H1 (cell line): ENCODE data around the gene TYMS. TPM values are rescaled to one million over a fixed set of nuclear protein-coding genes. Genes with fewer than 3 reads are reported as not detected.

ENCODE experiments used
- CTCF ChIA-PET: fragments of 300-600 bp; sonication (Branson Sonifier 250); formaldehyde crosslinking; loops from one replicate; lab custom pipeline; 2021; ENCODE audit not compliant: partially characterized antibody; lab: Charles Lee
- POLR2A ChIA-PET: fragments of 300-600 bp; sonication (Branson Sonifier 250); formaldehyde crosslinking; loops from one replicate; lab custom pipeline; 2021; ENCODE audit warnings: inconsistent platforms; ENCODE audit not compliant: partially characterized antibody; lab: Charles Lee
- DNase-seq, 2 experiments: peaks; one replicate each; pipeline versions ENCODE4 v3.0.0 to v3.0.0-alpha.2; 2010 to 2022; ENCODE audit warnings: low spot score in 2 of 2, low read depth in 1 of 2, mixed read lengths in 1 of 2
- FAIRE-seq: peaks from 2 replicates; lab custom pipeline; 2011; peaks lifted over from hg19 to GRCh38; lab: Jason Lieb, UNC
- H2AFZ ChIP-seq: 2 replicates; pipeline ENCODE4 v1.8.1; 2012; ENCODE audit warnings: low read length, inconsistent platforms
- H2AK5ac ChIP-seq: 2 replicates; pipeline ENCODE4 v1.6.1; 2013; ENCODE audit warnings: low read depth, low read length
- H2BK120ac ChIP-seq: replicated peaks from 2 replicates; pipeline ENCODE3; 2013; ENCODE audit warnings: low read depth, low read length, inconsistent platforms
- H2BK12ac ChIP-seq: 2 replicates; pipeline ENCODE4 v1.6.1; 2013; ENCODE audit warnings: low read depth, low read length
- H2BK15ac ChIP-seq: 2 replicates; pipeline ENCODE4 v1.6.1; 2013; ENCODE audit warnings: low read length
- H2BK20ac ChIP-seq: 2 replicates; pipeline ENCODE4 v1.6.1; 2013; ENCODE audit warnings: low read length
- H2BK5ac ChIP-seq: 2 replicates; pipeline ENCODE4 v1.6.1; 2013; ENCODE audit warnings: low read depth, low read length
- H3K14ac ChIP-seq: 2 replicates; pipeline ENCODE4 v1.6.1; 2013; ENCODE audit warnings: inconsistent platforms; ENCODE audit not compliant: insufficient read length
- H3K18ac ChIP-seq: 2 replicates; pipeline ENCODE4 v1.6.1; 2013; ENCODE audit warnings: low read length; ENCODE audit errors: extremely low read depth
- H3K23ac ChIP-seq: 2 replicates; pipeline ENCODE4 v1.6.1; 2013; ENCODE audit warnings: inconsistent platforms; ENCODE audit not compliant: insufficient read length
- H3K23me2 ChIP-seq: 2 replicates; pipeline ENCODE4 v1.6.1; 2013; ENCODE audit warnings: low read depth, low read length
- H3K27ac ChIP-seq: 2 replicates; pipeline ENCODE4 v1.6.1; 2011; ENCODE audit warnings: low read depth, low read length, inconsistent platforms
- H3K27me3 ChIP-seq, 4 experiments: replicated peaks in 1 of 4; 1 replicate in 1 of 4; 2 replicates in 3 of 4; pipeline versions ENCODE4 v1.6.1 to v1.8.1; 2011 to 2013; ENCODE audit warnings: low read length in 3 of 4, mild to moderate bottlenecking in 3 of 4, inconsistent platforms in 2 of 4, mixed read lengths in 2 of 4, moderate library complexity in 1 of 4; ENCODE audit not compliant: control insufficient read depth in 3 of 4, insufficient read depth in 3 of 4; ENCODE audit errors: extremely low read depth in 1 of 4
- H3K36me3 ChIP-seq, 4 experiments: 2 replicates each; pipeline versions ENCODE4 v1.6.1 to v1.8.1; 2011 to 2013; ENCODE audit warnings: mild to moderate bottlenecking in 4 of 4, low read length in 3 of 4, moderate library complexity in 2 of 4, control low read depth in 1 of 4, inconsistent platforms in 1 of 4; ENCODE audit not compliant: insufficient read depth in 4 of 4, control insufficient read depth in 2 of 4
- H3K4ac ChIP-seq: replicated peaks from 2 replicates; pipeline ENCODE3; 2013; ENCODE audit warnings: low read length, low read depth, mixed read lengths, inconsistent platforms; ENCODE audit not compliant: insufficient read length
- H3K4me1 ChIP-seq, 4 experiments: replicated peaks in 1 of 4; 1 replicate in 1 of 4; 2 replicates in 3 of 4; pipeline versions ENCODE4 v1.6.1 to v1.8.1; 2011 to 2013; ENCODE audit warnings: low read length in 3 of 4, inconsistent platforms in 2 of 4, mixed read lengths in 1 of 4; ENCODE audit not compliant: insufficient read depth in 4 of 4, control insufficient read depth in 3 of 4
- H3K4me2 ChIP-seq, 2 experiments: 2 replicates each; pipeline versions ENCODE4 v1.6.1 to v1.8.1; 2011 to 2013; ENCODE audit warnings: low read depth in 2 of 2, low read length in 2 of 2, control low read depth in 1 of 2, inconsistent platforms in 1 of 2, mild to moderate bottlenecking in 1 of 2; ENCODE audit not compliant: insufficient read depth in 1 of 2
- H3K4me3 ChIP-seq, 4 experiments: fragments of 200-600, 300-600 bp in 1 of 4; sonication (generic), shearing (Covaris generic), sonication (Bioruptor Twin) in 1 of 4; 2 replicates each; pipeline versions ENCODE4 v1.5.1 to v1.8.1; 2011 to 2016; ENCODE audit warnings: low read length in 4 of 4, low read depth in 3 of 4, control low read depth in 2 of 4, inconsistent platforms in 2 of 4, mild to moderate bottlenecking in 2 of 4, mixed read lengths in 1 of 4, moderate library complexity in 1 of 4; ENCODE audit not compliant: insufficient read depth in 2 of 4; ENCODE audit errors: extremely low read depth in 1 of 4
- H3K56ac ChIP-seq: replicated peaks from 2 replicates; pipeline ENCODE3; 2013; ENCODE audit warnings: low read depth, mild to moderate bottlenecking, mixed read lengths, low read length, inconsistent platforms; ENCODE audit not compliant: insufficient read length
- H3K79me1 ChIP-seq: 2 replicates; pipeline ENCODE4 v1.6.1; 2013; ENCODE audit warnings: low read depth, low read length, control low read depth
- H3K79me2 ChIP-seq, 2 experiments: 2 replicates each; pipeline versions ENCODE4 v1.6.1 to v1.8.1; 2012 to 2013; ENCODE audit warnings: low read length in 2 of 2, mild to moderate bottlenecking in 2 of 2, inconsistent platforms in 1 of 2; ENCODE audit not compliant: insufficient read depth in 2 of 2, control insufficient read depth in 1 of 2
- H3K9ac ChIP-seq, 4 experiments: replicated peaks in 1 of 4; 1 replicate in 1 of 4; 2 replicates in 3 of 4; pipeline versions ENCODE4 v1.6.1 to v1.8.1; 2011 to 2013; ENCODE audit warnings: low read depth in 3 of 4, low read length in 3 of 4, control low read depth in 2 of 4, mild to moderate bottlenecking in 2 of 4, moderate library complexity in 2 of 4, inconsistent platforms in 1 of 4; ENCODE audit errors: extremely low read depth in 1 of 4
- H3K9me3 ChIP-seq, 2 experiments: 2 replicates each; pipeline versions ENCODE4 v1.6.1 to v1.8.1; 2012 to 2013; ENCODE audit warnings: mild to moderate bottlenecking in 2 of 2, moderate library complexity in 2 of 2, control low read depth in 1 of 2, inconsistent platforms in 1 of 2, low read depth in 1 of 2, low read length in 1 of 2, mixed read lengths in 1 of 2; ENCODE audit not compliant: insufficient read depth in 2 of 2
- H4K20me1 ChIP-seq, 2 experiments: replicated peaks in 1 of 2; 2 replicates each; pipeline versions ENCODE3 to v1.8.1; 2011 to 2013; ENCODE audit warnings: inconsistent platforms in 2 of 2, low read length in 2 of 2, mild to moderate bottlenecking in 1 of 2; ENCODE audit not compliant: insufficient read depth in 2 of 2, control insufficient read depth in 1 of 2
- H4K5ac ChIP-seq: 2 replicates; pipeline ENCODE4 v1.6.1; 2013; ENCODE audit warnings: low read length, low read depth, mixed read lengths, inconsistent platforms; ENCODE audit not compliant: insufficient read length
- H4K8ac ChIP-seq: 2 replicates; pipeline ENCODE4 v1.8.0; 2013; ENCODE audit warnings: mild to moderate bottlenecking, moderate library complexity, low read length, inconsistent platforms; ENCODE audit not compliant: insufficient read depth; ENCODE audit errors: extremely low read depth
- H4K91ac ChIP-seq: replicated peaks from 2 replicates; pipeline ENCODE3; 2013; ENCODE audit warnings: low read length, mixed read lengths, inconsistent platforms; ENCODE audit not compliant: insufficient read length
- E2F6 ChIP-seq: IDR thresholded peaks from 2 replicates; pipeline ENCODE4 v1.6.1; 2012; ENCODE audit warnings: inconsistent platforms
- WGBS, 2 experiments: shearing (Covaris generic) in 1 of 2; methylation state at CpG; one replicate each; pipeline versions ENCODE4 v1.1.6 to v1.1.7; 2013 to 2015; ENCODE audit warnings: low lambda C conversion rate in 2 of 2, mixed read lengths in 2 of 2, inconsistent platforms in 1 of 2, low coverage in 1 of 2, missing lambda C conversion rate in 1 of 2; ENCODE audit not compliant: insufficient replicate concordance in 2 of 2, insufficient coverage in 1 of 2, insufficient read length in 1 of 2; ENCODE audit errors: extremely low coverage in 1 of 2, missing lambda C conversion rate in 1 of 2; 5-methylcytosine and 5-hydroxymethylcytosine counted together
- polyA plus RNA-seq, 7 experiments: library from polyadenylated mRNA; depleted of rRNA in 3 of 7; stranded (reverse) in 5 of 7; unstranded in 2 of 7; fragments of >200 nt in 5 of 7; fragments of 200-250 nt in 2 of 7; gene quantifications; 1 replicate in 5 of 7; 2 replicates in 1 of 7; 4 replicates in 1 of 7; pipeline versions ENCODE4 v1.2.1 to v1.2.3, GENCODE V29; 2011 to 2013; ENCODE audit warnings: missing spikeins in 2 of 7, mixed read lengths in 2 of 7
- total RNA-seq: library from RNA; stranded (reverse); fragmentation: NEBNext Ultra II Directional; extraction: Animal tissue kit (Norgen Biotek cat#: 25700); gene quantifications from 2 replicates; pipeline ENCODE4 v1.2.1, GENCODE V29; 2021

The TYMS gene
- total and polyA plus RNA-seq, 2 of the 8 experiments (the other 6 are each of a cell fraction or from before 2014, with no cell fraction given) = 91.9 to 110 TPM

DNA sequence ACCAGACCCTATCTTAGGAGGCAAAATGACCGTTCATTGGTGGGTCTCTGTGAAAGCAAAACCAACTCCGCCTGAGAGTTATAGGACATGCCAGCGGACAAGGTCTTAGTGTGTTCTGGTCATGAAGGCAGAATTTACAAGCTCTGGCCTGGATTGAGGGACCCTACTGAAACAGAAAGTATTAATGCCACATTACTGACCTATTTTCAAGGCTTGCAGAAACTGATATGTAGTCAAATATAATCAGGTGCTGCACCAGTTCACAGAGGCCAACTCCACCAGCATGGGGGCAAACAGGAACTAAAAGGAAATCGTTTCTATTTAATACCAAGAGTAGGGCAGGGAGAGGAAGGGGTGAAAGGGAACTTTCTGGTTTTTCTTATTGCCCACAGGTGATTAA lies 19.7 kb downstream of the TYMS start:
- Histone ChIP-seq H2BK12ac (no peak overlapping the region), H3K27me3 (no peaks in the 10 kb centered on the region), H3K4me2 (no peak overlapping the region), H3K23me2 (no peaks in the 10 kb centered on the region), H3K79me1 (no peaks in the 10 kb centered on the region), H3K18ac (no peak overlapping the region), H2AK5ac (no peak overlapping the region), H2BK15ac (no peak overlapping the region), H2BK20ac (no peak overlapping the region), H3K4ac (no peak overlapping the region), H3K23ac (no peak overlapping the region), H4K20me1 (peaks cover 2 to 4% of the 10 kb centered on the region in 2 experiments), H4K91ac (no peak overlapping the region), H3K14ac (no peak overlapping the region), H3K4me3 (no peak overlapping the region), H3K36me3 (peaks cover 6 to 52% (median 32%) of the 10 kb centered on the region in 4 experiments; a peak in 7 of 8 replicates), H2BK5ac (no peak overlapping the region), H2AFZ (no peak overlapping the region), H3K9me3 (no peaks in the 10 kb centered on the region), H3K4me1 (no peaks in the 10 kb centered on the region), H4K8ac (no peak overlapping the region), H3K27ac (no peak overlapping the region), H3K79me2 (no peaks in the 10 kb centered on the region), H3K56ac (no peak overlapping the region), H3K9ac (no peak overlapping the region), H2BK120ac (no peak overlapping the region), H4K5ac (no peak overlapping the region)
- POLR2A ChIA-PET = interaction anchor here (0.6 to 1.8 kb wide), 2 partner anchors 10 to 433 kb away, joined by 3 to 8 read pairs; no protein-coding TSS in a partner anchor
- CTCF ChIA-PET = interaction anchor here (0.9 to 5.0 kb wide), 5 partner anchors 15 to 154 kb away, joined by 3 to 31 read pairs (median 4); partner anchors contain the start of gene ENOSF1
- FAIRE-seq = no peak
- WGBS, 2 experiments = 87% methylated on average over 4 of the region's 4 CpGs; no CpG with 5 or more reads in 1 of the 2 experiments
- no peak for TF ChIP-seq E2F6
- DNase-seq = no peak
